HepG2 (cell line): Measurements from ENCODE around the gene FAM83C. TPM values are rescaled to one million over a fixed set of nuclear protein-coding genes. Genes with fewer than 3 reads are reported as not detected.

Experiments
- FOSL1 ChIP-seq: sonication (generic); formaldehyde crosslinking; IDR thresholded peaks from 2 replicates; pipeline ENCODE4 v1.9.0; 2021; ENCODE audit warnings: missing genetic modification reagents, borderline replicate concordance
- ISL2 ChIP-seq: sonication (generic); formaldehyde crosslinking; IDR thresholded peaks from 2 replicates; pipeline ENCODE4 v1.5.0; 2020; ENCODE audit warnings: missing genetic modification reagents
- PHF8 ChIP-seq: sonication (generic); formaldehyde crosslinking; IDR thresholded peaks from 2 replicates; pipeline ENCODE4 v1.5.0; 2020; ENCODE audit warnings: missing genetic modification reagents
- RBM39 ChIP-seq: fragments of 200-400 bp; formaldehyde crosslinking; IDR thresholded peaks from one replicate; pipeline ENCODE4 v1.6.1; 2018; ENCODE audit warnings: antibody characterized with exemption, mild to moderate bottlenecking, low read depth, low read length; ENCODE audit not compliant: poor library complexity, severe bottlenecking
- SMAD9 ChIP-seq: sonication (generic); formaldehyde crosslinking; IDR thresholded peaks from 2 replicates; pipeline ENCODE4 v1.5.1; 2020; ENCODE audit warnings: mild to moderate bottlenecking, missing genetic modification reagents
- TEAD3 ChIP-seq: optimal IDR thresholded peaks from 2 replicates; pipeline ENCODE3; 2016; ENCODE audit warnings: borderline replicate concordance
- THAP11 ChIP-seq: IDR thresholded peaks from 2 replicates; pipeline ENCODE4 v1.6.1; 2016; ENCODE audit warnings: missing biosample characterization, missing genetic modification reagents
- ZNF256 ChIP-seq: sonication (generic); formaldehyde crosslinking; conservative IDR thresholded peaks from 2 replicates; pipeline ENCODE4 v1.4.0; 2020; ENCODE audit warnings: missing genetic modification reagents
- polyA plus RNA-seq, 8 experiments: library from polyadenylated mRNA; depleted of rRNA in 3 of 8; stranded (reverse) in 7 of 8; unstranded in 1 of 8; fragments of >200 nt; fragmentation: Illumina TruSeq in 4 of 8; extraction: Trizol in 4 of 8; gene quantifications; 2 replicates each; pipeline versions ENCODE4 v1.2.1 to v1.2.3, GENCODE V29; 2011 to 2016; ENCODE audit warnings: low read depth in 4 of 8, missing spikeins in 1 of 8, mixed read lengths in 1 of 8; ENCODE audit not compliant: insufficient read depth in 1 of 8
- total RNA-seq, 5 experiments: library from RNA; depleted of rRNA; stranded (reverse); fragments of >200 nt; fragmentation: Illumina TruSeq; extraction: Trizol; gene quantifications; 2 replicates each; pipeline ENCODE4 v1.2.3, GENCODE V29; 2016; ENCODE audit warnings: low read depth in 1 of 5
- TF ChIP-seq, protein P1 (sequence below): sonication (generic); formaldehyde crosslinking; IDR thresholded peaks from 2 replicates; pipeline ENCODE4 v1.5.0; 2020; ENCODE audit warnings: mild to moderate bottlenecking, missing genetic modification reagents
- TF ChIP-seq, protein P2 (sequence below): IDR thresholded peaks from 2 replicates; pipeline ENCODE4 v1.6.1; 2012; ENCODE audit warnings: low read depth, low read length, improper control_type of control experiment
- TF ChIP-seq, protein P3 (sequence below): IDR thresholded peaks from 2 replicates; pipeline ENCODE4 v1.6.1; 2016; ENCODE audit warnings: missing compliant biosample characterization, missing genetic modification reagents, borderline replicate concordance
- TF ChIP-seq, protein P4 (sequence below), 2 experiments: sonication (generic) in 1 of 2; formaldehyde crosslinking in 1 of 2; IDR thresholded peaks; 2 replicates each; pipeline versions ENCODE4 v1.5.1 to v1.6.1; 2011 to 2020; ENCODE audit warnings: borderline replicate concordance in 1 of 2, low read depth in 1 of 2, low read length in 1 of 2, mild to moderate bottlenecking in 1 of 2, missing genetic modification reagents in 1 of 2, moderate library complexity in 1 of 2
- TF ChIP-seq, protein P5 (sequence below): conservative IDR thresholded peaks from 2 replicates; pipeline ENCODE4 v1.6.1; 2018; ENCODE audit warnings: missing genetic modification reagents
- TF ChIP-seq, protein P6 (sequence below): IDR thresholded peaks from 2 replicates; pipeline ENCODE4 v1.6.1; 2018; ENCODE audit warnings: missing genetic modification reagents, mild to moderate bottlenecking, missing compliant biosample characterization

The FAM83C gene
- total and polyA plus RNA-seq, 2 of the 13 experiments (the other 11 are each of a cell fraction or from before 2014, with no cell fraction given) = 0.04 TPM; not detected in 1

DNA sequence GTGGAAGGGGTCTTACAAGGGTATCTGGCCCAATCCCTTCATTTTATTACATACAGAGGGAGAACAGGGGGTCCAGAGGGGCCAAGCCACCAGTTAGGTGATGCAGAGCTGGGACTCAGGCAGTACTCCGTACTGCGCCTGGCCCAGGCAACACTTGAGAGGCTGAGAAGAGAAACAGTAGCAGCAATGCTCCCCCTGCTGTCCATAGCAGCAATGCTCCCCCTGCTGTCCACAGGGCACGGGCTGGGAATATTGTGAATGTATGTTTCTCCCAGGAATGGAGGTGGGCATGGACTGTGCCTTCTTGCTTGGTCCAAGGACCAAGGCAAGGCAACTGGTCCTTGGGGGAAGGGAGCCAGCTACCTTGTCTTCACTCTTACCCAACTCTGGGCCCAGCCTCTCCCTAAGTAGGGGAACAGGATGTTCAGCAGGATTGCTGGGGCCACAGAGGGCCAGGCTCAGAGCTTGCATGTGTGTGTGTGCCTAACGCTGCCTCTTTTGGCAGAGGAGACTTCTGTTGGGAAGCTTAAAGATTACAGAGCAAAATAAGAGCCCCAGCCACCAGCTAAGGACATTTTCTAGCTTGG lies 14.8 kb upstream of the FAM83C start (continued):
- TF ChIP-seq, protein P1, sequence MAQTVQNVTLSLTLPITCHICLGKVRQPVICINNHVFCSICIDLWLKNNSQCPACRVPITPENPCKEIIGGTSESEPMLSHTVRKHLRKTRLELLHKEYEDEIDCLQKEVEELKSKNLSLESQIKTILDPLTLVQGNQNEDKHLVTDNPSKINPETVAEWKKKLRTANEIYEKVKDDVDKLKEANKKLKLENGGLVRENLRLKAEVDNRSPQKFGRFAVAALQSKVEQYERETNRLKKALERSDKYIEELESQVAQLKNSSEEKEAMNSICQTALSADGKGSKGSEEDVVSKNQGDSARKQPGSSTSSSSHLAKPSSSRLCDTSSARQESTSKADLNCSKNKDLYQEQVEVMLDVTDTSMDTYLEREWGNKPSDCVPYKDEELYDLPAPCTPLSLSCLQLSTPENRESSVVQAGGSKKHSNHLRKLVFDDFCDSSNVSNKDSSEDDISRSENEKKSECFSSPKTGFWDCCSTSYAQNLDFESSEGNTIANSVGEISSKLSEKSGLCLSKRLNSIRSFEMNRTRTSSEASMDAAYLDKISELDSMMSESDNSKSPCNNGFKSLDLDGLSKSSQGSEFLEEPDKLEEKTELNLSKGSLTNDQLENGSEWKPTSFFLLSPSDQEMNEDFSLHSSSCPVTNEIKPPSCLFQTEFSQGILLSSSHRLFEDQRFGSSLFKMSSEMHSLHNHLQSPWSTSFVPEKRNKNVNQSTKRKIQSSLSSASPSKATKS (CRISPR knock-in tag) = no peak
- TF ChIP-seq RBM39 (no peak), THAP11 (CRISPR knock-in tag) (peak; percentile 39; the same call in 1 of the 2 replicates), PHF8 (CRISPR knock-in tag) (peak; percentile 39; the same call in 1 of the 2 replicates), ISL2 (CRISPR knock-in tag) (no peak), ZNF256 (CRISPR knock-in tag) (no peak), SMAD9 (CRISPR knock-in tag) (no peak), TEAD3 (CRISPR knock-in tag) (peak; percentile 86), FOSL1 (CRISPR knock-in tag) (no peak)
- TF ChIP-seq, protein P2, sequence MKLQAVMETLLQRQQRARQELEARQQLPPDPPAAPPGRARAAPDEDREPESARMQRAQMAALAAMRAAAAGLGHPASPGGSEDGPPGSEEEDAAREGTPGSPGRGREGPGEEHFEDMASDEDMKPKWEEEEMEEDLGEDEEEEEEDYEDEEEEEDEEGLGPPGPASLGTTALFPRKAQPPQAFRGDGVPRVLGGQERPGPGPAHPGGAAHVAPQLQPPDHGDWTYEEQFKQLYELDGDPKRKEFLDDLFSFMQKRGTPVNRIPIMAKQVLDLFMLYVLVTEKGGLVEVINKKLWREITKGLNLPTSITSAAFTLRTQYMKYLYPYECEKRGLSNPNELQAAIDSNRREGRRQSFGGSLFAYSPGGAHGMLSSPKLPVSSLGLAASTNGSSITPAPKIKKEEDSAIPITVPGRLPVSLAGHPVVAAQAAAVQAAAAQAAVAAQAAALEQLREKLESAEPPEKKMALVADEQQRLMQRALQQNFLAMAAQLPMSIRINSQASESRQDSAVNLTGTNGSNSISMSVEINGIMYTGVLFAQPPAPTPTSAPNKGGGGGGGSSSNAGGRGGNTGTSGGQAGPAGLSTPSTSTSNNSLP = peak; percentile 38; the same call in 1 of the 2 replicates
- TF ChIP-seq, protein P3, sequence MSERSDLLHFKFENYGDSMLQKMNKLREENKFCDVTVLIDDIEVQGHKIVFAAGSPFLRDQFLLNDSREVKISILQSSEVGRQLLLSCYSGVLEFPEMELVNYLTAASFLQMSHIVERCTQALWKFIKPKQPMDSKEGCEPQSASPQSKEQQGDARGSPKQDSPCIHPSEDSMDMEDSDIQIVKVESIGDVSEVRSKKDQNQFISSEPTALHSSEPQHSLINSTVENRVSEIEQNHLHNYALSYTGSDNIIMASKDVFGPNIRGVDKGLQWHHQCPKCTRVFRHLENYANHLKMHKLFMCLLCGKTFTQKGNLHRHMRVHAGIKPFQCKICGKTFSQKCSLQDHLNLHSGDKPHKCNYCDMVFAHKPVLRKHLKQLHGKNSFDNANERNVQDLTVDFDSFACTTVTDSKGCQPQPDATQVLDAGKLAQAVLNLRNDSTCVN = no peak
- TF ChIP-seq, protein P4, sequence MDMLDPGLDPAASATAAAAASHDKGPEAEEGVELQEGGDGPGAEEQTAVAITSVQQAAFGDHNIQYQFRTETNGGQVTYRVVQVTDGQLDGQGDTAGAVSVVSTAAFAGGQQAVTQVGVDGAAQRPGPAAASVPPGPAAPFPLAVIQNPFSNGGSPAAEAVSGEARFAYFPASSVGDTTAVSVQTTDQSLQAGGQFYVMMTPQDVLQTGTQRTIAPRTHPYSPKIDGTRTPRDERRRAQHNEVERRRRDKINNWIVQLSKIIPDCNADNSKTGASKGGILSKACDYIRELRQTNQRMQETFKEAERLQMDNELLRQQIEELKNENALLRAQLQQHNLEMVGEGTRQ (IDR thresholded peaks at IDR 0.05; ENCODE audit: low read depth, low read length) = no peak
- TF ChIP-seq, protein P4 (CRISPR knock-in tag; IDR thresholded peaks at IDR 0.05; ENCODE audit: borderline replicate concordance) = no peak
- TF ChIP-seq, protein P5, sequence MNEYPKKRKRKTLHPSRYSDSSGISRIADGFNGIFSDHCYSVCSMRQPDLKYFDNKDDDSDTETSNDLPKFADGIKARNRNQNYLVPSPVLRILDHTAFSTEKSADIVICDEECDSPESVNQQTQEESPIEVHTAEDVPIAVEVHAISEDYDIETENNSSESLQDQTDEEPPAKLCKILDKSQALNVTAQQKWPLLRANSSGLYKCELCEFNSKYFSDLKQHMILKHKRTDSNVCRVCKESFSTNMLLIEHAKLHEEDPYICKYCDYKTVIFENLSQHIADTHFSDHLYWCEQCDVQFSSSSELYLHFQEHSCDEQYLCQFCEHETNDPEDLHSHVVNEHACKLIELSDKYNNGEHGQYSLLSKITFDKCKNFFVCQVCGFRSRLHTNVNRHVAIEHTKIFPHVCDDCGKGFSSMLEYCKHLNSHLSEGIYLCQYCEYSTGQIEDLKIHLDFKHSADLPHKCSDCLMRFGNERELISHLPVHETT = no peak
- TF ChIP-seq, protein P6, sequence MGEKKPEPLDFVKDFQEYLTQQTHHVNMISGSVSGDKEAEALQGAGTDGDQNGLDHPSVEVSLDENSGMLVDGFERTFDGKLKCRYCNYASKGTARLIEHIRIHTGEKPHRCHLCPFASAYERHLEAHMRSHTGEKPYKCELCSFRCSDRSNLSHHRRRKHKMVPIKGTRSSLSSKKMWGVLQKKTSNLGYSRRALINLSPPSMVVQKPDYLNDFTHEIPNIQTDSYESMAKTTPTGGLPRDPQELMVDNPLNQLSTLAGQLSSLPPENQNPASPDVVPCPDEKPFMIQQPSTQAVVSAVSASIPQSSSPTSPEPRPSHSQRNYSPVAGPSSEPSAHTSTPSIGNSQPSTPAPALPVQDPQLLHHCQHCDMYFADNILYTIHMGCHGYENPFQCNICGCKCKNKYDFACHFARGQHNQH (CRISPR knock-in tag) = peak; percentile 66; the same call in 1 of the 2 replicates
